ENCODE measurements around the gene SLC9A7.

GRCh38 chrX:46597208-46597607 lies 161.7 kb downstream of the SLC9A7 start:
- TF ChIP-seq CTCF (IDR thresholded peaks at IDR 0.05) (no peak), POLR2A (IDR thresholded peaks at IDR 0.05) (no peak), EP300 (IDR thresholded peaks at IDR 0.05) (no peak)
